COLO829 (cell line): ENCODE data around the gene CLECL1.
"Not testable (repeated sequence)": the region's sequence is repeated elsewhere in the genome, so short reads cannot be mapped to it uniquely, and the experiment has no call there.

Source experiments
- DNase-seq: peaks from one replicate; pipeline ENCODE4 v3.0.0; 2012; ENCODE audit warnings: low spot score

The CLECL1 gene

DNA sequence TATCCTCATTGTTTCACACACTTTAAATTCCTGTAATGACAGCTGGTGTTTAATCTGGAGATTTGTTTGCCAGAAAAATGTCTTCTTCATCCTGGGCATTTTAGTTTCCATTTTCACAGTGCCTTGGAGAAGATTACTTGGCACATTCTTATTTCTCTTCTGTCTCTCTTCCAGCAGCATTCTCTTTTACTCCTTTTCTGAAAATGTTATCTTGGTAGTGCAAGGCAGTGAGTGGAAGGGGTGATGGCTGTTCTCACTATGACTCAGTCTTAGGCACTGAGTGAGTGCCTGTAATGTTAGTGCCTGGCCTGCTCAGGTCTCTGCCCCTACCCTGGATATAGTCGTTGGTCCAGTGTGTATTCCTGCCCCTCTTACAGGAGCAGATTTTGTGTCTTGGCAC lies 13.1 kb downstream of the CLECL1 start:
- no peak for DNase-seq

DNA sequence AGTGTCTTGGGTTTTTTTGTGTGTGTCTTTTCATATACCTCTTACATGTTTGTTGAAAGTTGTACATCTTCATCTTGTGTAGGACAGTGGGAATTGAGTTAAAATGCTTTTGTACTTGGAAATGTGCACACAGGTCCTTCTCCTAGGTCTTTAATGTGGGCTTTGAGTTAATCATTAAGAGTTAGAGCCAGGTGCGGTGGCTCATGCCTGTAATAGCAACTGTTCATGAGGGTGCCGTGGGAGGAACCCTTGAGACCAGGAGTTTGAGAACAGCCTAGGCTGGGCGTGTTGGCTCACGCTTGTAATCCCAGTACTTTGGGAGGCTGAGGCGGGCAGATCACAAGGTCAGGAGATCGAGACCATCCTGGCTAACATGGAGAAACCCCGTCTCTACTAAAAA lies 13.9 kb downstream of the CLECL1 start:
- no peak for DNase-seq

DNA sequence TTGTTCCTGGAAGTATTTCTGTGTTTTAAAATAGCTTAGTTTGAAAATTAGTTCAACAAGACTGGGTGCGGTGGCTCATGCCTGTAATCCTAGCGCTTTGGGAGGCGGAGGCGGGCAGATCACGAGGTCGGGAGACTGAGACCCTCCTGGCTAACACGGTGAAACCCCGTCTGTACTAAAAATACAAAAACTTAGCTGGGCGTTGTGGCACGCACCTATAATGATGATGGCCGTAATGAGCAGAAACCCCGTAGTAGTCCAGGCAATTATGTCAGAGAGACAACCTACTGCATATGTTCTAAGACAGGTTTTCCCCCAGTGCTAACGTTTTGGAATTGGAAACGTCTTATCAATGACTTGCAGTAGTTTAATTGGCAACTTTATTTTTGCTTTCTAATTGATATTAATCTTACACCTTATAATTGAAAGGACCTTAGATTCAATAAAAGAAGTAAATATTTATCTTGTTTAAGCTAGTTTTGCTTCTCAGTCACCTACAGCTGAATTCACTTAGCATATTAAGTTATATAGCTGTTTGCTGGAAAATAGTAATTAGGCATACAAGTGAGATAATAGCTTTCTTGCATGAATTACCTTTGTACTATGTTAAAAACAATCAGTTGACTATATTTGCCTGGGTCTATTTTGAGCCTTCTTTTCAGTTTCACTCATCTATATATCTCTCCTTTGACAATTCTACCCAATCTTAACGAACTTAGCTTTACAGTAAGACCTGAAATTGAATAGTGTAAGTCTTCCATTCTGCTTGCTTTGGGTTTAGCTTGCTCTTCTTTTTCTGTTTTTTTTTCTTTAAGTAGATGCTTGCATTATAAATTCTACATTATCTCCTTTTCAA lies 15.6 kb downstream of the CLECL1 start:
- DNase-seq: no peak

DNA sequence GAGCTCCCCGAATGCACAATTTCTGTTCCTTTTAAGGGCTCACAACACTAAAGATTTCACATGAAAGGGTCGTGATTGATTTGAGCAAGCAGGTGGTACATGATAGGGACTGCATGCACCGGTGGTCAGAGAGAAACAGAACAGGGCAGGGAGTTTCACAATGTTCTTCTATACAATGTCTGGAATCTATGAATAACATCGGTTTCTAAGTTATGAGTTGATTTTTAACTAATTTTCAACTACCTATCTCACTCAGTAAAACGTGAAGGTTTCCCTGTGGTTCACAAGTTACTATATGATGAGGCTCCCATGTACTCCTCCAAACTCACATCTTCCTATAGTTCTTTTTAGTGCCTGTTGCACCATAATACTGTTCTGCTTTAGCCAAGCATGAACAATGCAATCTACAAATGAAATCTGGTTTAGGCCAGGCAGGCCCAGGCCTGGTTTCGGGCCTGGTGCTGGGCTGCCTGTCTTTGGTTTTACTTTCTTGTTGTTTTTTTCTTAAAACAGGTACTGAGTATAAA lies 19.8 kb downstream of the CLECL1 start:
- DNase-seq: not testable (repeated sequence)

DNA sequence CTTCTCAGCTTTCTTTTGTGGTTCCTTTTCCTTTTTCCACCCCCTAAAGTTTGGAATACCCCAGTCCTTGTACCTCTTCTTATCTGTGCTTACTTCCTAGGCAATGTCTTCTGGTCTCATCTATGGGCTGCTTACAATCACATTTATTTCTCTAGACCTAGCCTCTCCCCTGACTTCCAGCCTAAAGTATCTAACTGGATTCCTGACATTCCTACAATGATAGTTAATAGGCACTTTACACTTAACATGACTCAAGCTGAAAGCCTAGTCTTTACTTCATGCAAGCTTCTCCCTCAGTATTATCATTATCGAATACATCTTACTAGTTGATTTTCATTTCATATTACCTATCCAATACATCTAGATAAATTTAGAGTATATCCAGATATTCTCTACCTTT lies 21.2 kb downstream of the CLECL1 start:
- DNase-seq: no peak

DNA sequence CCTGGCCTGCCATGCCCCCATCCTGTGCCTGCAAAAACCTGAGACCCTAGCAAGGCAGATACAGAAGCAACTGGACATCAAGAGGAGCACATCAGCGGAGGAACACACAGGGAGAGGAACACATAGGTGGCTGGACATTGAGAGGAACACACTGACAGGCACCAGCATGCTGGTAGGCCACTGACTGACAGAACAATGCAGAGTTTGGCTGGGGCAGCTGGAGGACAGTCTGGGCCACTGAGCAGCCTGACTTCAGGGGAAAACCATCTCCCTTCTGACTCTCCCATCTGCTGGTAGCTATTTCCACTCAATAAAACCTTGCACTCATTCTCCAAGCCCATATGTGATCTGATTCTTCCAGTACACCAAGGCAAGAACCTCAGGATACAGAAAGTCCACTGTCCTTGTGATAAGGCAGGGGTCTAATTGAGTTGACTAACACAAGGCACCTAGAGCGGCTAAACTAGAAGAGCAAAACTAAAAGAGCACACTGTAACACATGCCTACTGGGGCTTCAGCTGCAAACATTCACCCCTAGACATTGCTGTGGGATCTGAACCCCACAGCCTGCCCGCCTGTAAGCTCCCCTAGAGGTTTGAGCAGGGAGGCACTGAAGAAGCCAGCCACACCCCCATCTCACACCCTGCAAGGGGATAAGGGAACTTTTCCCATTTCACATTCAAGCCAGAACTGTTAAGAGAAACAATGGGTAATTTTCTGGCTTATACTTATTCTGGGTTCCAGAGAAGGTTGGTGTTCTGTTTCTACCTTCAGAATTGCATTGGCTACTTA lies 22.1 kb downstream of the CLECL1 start:
- DNase-seq: no peak

DNA sequence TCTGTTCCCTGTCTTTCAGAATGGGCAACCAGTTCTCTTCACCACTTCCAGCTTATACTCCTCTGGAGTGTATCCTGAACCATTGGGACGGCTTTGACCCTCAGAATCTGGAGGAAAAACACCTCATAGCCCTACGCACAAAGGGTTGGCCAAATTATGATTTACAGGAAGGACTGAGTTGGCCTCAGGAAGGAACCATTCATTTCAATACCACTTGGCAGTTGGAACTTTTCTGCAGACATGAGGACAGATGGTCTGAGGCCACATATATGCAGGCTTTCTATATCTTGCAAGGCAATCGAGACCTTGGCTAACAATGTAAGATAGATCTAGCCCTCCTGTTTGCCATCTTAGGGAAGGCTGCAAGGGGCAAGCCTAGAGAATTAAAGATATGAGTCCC lies 24.0 kb downstream of the CLECL1 start:
- DNase-seq: no peak

DNA sequence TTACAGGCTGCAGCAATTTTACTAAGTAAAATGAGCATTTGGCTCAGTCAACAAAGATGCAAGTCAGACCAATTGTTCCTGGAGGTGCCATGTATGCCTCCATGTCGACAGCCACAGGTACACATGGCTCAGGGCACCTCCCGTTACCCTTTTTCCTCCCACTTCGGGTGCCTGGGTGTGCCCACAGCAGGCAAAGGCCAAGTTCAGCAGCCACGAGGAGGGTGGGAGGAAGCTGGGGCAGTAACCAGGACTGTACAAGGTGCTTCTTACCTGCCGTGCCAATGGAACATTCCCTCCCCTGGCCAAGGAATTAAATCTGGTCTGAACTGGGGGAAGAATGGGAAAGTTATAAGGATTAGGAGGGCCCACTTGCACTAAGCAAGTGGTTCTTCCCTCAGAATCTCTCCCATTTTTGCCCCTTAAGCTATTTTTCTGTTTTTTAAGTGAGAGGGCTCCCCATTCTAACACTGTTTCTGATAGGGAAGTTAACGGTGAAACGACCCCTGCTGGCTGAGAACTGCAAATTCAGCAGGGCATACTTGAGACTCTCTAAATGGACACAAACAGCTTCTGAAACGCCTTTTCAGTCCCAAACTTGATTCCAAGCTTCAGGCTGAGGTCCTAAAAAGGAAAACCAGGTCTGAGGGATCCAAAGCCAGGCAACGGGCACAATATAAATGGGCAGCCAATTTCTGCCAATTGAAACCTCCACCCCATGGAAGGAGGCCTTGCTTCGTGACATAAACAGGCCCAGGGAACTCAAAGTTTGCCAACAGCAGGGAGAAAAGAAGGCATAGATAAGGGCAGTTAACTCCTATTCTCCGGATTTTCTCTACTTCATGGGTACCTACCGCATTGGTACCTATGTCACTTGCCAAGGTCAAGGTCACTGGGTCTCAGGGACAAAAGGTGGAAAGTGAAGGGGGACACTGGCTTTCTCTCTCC lies 24.8 kb downstream of the CLECL1 start:
- DNase-seq: peak; percentile 45

DNA sequence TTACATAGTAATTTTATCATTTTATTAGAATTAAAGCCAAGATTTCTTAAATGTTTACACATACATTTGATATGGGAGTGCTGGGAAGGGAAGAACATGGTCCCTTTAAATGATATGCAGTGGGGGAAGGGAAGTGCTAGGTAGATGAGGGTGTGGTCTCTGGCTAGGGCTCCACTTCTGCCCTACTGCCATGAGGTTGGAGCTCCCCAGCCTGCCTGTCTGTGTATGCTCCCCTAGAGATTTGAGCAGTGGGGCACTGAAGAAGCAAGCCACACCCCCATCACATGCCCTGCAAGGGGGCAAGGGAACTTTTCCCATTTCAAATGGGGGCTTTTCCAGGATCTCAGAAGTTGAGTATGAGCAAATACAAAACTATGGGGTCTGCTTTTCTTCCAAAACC lies 25.5 kb downstream of the CLECL1 start:
- no peak for DNase-seq

DNA sequence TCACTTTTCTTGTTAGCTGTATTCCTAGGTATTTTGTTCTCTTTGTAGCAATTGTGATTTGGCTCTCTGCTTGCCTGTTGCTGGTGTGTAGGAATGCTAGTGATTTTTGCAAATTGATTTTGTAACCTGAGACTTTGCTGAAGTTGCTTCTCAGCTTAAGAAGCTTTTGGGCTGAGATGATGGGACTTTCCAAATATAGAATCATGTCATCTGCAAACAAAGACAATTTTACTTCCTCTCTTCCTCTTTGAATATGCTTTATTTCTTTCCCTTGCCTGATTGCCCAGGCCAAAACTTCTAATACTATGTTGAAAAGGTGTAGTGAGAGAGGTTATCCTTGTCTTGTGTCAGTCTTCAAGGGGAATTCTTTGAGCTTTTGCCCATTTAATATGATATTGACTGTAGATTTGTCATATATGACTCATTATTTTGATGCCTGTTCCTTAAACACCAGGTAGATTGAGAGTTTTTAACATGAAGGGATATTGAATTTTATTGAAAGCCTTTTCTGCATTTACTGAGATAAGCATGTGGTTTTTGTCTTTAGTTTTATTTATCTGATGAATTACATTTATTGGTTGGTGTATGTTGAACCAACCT lies 26.7 kb downstream of the CLECL1 start:
- DNase-seq: no peak

DNA sequence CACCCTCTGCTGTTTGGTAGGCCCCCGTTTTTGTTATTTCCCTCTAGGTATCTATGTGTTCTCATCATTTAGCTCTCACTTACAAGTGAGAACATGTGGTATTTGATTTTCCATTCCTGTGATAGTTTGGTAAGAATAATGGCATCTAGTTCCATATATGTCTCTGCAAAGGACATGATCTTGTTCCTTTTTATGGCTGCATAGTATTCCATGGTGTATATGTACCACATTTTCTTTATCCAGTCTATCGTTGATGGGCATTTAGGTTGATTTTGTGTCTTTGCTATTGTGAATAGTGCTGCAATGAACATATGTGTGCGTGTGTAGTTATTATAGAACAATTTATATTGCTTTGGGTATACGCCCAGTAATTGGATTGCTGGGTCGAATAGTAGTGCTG lies 28.3 kb downstream of the CLECL1 start:
- not testable (repeated sequence) for DNase-seq

DNA sequence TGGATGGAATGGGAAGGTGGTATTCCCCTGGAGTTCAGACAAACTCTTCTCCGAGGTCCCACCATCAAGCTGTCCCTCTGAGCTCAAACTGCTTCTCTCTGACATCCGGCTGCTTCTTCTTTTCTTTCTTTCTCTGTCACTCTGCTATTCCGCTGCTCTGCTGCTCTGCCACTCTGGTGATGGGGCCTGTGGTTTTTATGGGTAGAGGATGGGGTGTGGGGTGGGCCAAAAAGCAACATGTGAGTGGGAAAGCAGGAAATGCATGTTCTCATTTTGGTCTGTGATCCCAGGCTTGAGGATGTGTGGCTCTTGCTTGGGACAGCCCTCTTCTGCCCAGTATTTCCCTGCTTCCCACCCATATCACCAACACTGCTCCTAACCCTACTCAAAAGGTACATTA lies 30.6 kb downstream of the CLECL1 start:
- no peak for DNase-seq

DNA sequence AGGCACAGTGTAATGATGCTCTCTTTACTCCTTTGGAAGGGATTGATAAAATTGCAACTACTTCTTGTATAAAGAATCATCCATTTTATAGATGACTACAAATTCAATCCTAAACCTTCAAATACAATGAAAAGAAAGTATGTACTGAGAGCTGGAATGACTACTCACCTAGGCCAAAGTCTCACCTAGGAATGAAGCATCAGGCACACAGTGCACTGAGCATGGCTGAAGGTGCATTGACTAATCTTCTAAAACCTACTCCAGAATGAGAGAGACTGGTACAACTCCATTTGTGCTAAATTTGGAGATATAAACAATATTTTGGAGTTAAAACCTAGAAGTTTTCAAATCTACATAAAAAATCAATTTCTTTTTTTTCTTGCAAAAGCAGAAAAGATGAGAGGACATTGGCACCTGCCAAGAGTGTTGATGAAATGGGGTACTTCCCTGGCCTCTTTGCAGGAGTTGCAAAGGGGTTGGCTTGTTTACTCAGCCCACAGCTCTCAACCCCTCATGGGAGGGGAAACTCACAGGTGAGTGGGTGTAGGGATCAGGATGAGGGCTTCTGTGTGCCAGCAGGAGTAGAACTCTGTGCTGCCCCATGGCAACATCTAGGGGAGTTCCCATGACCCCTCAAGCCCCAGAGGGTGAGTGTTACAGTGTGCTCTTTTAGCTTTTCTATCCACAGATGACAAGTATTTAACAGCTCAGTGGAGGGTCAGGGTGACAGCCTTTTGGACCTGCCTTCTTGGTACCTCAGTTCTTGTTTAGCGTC lies 31.3 kb downstream of the CLECL1 start:
- no peak for DNase-seq

DNA sequence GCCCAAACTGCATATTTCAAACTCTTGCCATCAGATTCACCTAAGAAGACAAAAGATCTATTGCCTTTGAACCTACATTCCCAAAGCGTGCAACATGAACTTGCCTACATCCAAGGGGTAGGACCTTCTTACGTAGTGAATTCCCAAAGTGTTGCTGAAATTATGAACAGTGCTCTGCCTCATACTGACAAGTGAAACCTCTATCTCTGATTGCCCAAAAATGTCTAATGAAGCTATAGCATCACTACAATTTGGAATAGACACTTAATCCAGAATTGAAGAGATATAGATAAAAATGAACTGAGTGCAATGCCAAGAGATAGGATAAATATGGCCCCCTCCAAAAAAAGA lies 32.3 kb downstream of the CLECL1 start:
- DNase-seq: no peak

DNA sequence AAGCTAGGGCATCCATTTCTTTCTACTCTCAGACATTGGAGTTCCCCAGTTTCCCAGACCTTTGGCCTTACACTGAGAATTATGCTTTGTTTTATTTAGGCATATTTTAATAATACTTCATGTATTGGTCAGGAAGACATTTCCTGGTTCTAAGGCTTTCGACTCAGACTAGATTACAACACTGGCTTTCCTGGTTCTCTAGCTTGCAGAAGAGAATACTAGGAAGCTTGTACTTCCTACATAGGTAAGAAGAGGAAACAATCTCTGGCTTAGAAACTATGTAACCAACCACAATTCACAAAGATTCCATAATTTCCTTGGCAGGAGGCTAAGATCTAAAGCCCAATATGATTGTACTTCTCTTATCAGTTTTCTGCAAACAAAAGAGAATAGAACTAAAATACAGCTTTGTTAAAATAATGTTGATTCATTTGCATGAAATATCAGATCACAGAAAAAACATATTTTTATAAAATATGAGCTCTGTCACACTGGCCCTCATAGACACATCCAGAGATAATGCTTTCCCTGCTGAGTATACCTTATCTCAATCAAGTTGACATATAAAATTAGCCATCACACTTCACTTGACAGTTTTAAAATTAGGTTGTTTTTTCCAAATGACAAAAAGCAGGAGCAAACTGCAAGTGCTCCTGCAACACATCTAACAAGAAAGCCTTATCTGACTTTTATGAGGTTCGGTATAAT lies 32.8 kb downstream of the CLECL1 start:
- DNase-seq: no peak

DNA sequence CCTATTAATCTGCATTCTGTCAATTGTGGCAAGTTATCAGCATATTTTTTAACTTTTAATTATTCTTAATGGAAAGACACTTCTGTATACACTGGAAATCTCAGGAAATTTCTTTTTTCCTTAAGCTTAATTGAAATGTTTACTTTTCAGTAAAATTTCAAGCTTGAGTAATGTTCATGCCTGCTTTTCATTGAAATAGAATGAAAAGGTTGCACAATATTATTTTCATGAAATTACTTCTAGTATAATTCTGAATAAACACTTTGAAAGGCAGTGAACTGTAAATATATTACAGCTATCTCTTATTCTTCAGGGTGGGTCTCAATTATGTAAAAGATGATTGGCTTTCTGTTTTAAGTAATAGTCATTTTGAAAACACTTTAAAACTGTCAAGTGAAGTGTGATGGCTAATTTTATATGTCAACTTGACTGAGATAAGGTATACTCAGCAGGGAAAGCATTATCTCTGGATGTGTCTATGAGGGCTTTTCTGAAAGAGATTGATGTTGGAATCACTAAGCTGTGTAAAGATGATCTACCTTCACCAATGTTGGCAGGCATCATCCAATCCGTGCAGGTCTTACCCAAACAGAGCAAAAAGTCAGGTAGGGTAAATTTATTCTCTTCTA lies 33.5 kb downstream of the CLECL1 start:
- DNase-seq: no peak

DNA sequence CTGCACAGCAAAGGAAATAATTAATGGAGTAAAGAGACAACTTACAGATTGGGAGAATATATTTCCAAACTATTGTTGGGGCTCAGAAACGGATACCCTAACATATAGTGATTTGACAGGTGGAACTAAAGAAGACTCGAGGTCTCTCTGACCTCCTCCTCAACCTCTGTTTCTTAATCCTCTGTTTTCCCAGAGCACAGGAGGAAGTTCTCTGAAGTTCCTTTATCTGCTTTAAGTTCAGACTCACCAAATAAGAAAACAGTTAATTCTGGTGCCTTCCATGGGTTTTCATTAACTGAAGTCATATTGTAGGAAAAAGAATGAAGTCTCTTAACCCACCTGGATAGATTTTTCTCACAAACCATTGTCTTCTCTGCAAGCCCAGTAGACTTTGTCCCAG lies 34.2 kb downstream of the CLECL1 start:
- no peak for DNase-seq

DNA sequence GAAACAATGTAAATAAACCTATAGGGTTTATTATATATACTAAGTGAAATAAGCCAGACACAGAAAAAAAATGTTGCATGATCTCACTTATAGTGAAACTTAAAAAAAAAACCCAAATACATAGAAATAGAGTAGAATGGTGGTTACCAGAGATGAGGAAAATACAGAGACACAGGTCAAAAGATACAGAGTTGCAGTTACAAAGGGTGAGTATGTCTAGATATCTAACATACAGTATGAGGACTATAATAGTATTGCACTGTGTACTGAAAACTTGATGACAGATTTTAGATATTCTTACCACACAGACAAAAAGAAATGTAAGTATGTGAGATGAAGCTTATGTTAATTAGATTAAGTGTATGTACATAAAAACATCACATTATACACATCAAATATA lies 35.3 kb downstream of the CLECL1 start:
- DNase-seq: no peak

DNA sequence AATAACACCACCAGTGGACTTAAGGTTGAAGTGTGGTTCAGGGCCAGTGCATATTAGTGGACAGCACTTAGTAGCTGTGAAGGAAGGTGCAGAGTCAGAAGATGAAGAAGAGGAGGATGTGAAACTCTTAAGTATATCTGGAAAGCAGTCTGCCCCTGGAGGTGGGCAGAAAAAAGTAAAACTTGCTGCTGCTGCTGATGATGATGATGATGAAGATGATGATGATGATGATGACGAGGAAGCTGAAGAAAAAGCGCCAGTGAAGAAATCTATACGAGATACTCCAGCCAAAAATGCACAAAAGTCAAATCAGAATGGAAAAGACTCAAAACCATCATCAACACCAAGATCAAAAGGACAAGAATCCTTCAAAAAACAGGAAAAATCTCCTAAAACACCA lies 37.2 kb downstream of the CLECL1 start:
- not testable (repeated sequence) for DNase-seq

DNA sequence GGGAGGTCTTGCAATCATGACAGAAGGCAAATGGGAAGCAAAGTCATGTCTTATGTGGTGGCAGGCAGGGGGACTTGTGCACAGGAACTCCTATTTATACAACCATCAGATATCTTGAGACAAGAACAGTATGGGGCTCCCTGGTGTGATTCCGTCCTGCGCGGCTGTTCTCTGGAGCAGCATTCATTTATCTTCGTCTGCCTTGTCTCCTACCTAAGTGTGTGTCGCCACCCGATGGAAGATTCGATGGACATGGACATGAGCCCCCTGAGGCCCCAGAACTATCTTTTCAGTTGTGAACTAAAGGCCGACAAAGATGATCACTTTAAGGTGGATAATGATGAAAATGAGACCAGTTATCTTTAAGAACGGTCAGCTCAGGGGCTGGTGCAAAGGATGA lies 37.7 kb downstream of the CLECL1 start:
- not testable (repeated sequence) for DNase-seq
